Measurements from ENCODE around the gene SRPX.

SRPX gene

DNA sequence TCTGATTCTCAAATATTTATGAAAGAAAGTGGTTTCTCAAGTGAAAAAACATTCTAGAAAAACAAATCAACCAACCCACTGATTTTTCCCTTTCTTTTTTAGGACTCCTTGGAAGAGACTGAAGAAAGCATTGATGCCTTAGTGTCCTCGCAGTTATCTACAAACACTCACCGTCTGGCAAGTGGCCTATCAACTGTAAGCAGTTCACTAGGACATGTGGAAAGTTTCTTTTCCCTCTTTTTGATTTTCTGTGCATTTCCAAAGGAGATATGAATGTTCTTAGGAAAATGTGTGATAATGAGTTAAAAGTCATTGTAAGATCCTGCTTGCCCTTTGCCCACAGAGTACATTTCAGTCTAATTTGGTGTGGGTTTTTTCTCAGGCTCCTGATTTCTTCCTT is 118.4 kb downstream of the SRPX start:
- in situ Hi-C loops (cut with MboI; ENCODE audit: low sequenced_read_pairs), result no loop called here

DNA sequence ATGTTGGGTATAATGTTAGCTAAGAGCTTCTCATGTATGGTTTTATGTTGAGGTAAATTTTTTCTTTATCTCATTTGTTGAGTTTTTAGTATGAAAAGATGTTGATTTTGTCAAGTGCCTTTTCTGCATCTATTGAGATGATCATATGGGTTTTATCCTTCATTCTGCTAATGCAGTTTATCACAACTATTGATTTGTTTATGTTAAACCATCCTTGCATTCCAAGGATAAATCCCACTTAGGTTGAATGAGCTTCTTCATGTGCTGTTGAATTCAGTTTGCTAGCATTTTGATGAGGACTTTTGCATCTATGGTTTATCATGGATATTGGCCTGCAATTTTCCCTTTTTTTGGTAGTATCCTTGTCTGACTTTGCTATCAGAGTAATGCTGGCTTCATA is 121.0 kb downstream of the SRPX start:
- in situ Hi-C loops (cut with MboI; ENCODE audit: low sequenced_read_pairs), result no loop called here
